Activated effector memory CD4-positive, alpha-beta T cell treated with Interleukin-2 at 50 U/mL for 16 hours (primary cell): ENCODE data around the gene TMED1.

Source experiments
- DNase-seq: peaks from one replicate; pipeline ENCODE4 v3.0.0-alpha.2; 2020

TMED1 gene

GRCh38 chr19:10830931-10831779 lies 4.9 kb downstream of the TMED1 start:
- DNase-seq, result no peak

GRCh38 chr19:10830370-10830769 lies 5.6 kb downstream of the TMED1 start:
- DNase-seq, result no peak

- no peak for DNase-seq
These were observed 6.0 kb downstream of the TMED1 start for GRCh38 chr19:10829967-10830366.

- DNase-seq, result no peak
These were observed 6.8 kb downstream of the TMED1 start for GRCh38 chr19:10828981-10829821.

GRCh38 chr19:10826846-10827245 lies 9.2 kb downstream of the TMED1 start:
- DNase-seq, result no peak

GRCh38 chr19:10826231-10826630 lies 9.8 kb downstream of the TMED1 start:
- no peak for DNase-seq

GRCh38 chr19:10823690-10824089 lies 12.3 kb downstream of the TMED1 start:
- DNase-seq, result no peak

- DNase-seq, result no peak
These were observed 15.8 kb downstream of the TMED1 start for GRCh38 chr19:10820173-10820572.

- no peak for DNase-seq
These were observed 16.6 kb downstream of the TMED1 start for GRCh38 chr19:10819124-10820060.

- no peak for DNase-seq
These were observed 17.5 kb downstream of the TMED1 start for GRCh38 chr19:10818301-10819123.

GRCh38 chr19:10817291-10818038 lies 18.5 kb downstream of the TMED1 start:
- DNase-seq, result no peak

GRCh38 chr19:10816691-10817090 lies 19.3 kb downstream of the TMED1 start:
- DNase-seq, result no peak

GRCh38 chr19:10815969-10816644 lies 19.9 kb downstream of the TMED1 start:
- no peak for DNase-seq

GRCh38 chr19:10815007-10815536 lies 20.9 kb downstream of the TMED1 start:
- DNase-seq, result no peak

- no peak for DNase-seq
These were observed 23.1 kb downstream of the TMED1 start for GRCh38 chr19:10812902-10813404.

GRCh38 chr19:10812196-10812595 lies 23.8 kb downstream of the TMED1 start:
- DNase-seq, result no peak

GRCh38 chr19:10811391-10812111 lies 24.5 kb downstream of the TMED1 start:
- no peak for DNase-seq

GRCh38 chr19:10809651-10810285 lies 26.2 kb downstream of the TMED1 start:
- no peak for DNase-seq
